GM23248 (cell line): ENCODE data around the gene SCGN. TPM values are rescaled to one million over a fixed set of nuclear protein-coding genes. Genes with fewer than 3 reads are reported as not detected.

Source experiments
- DNase-seq: peaks from one replicate; pipeline ENCODE4 v3.0.0-alpha.2; 2015
- H2AFZ ChIP-seq: fragments of 200-600 bp; sonication (generic); 2 replicates; pipeline ENCODE4 v1.6.1; 2016; ENCODE audit warnings: antibody characterized with exemption
- H3F3A ChIP-seq: fragments of 200-600 bp; sonication (generic); 2 replicates; pipeline ENCODE4 v1.6.1; 2016; ENCODE audit warnings: mild to moderate bottlenecking, antibody characterized with exemption, mixed run types; ENCODE audit not compliant: insufficient read depth
- H3K27ac ChIP-seq: fragments of 200-600 bp; sonication (generic); 2 replicates; pipeline ENCODE4 v1.5.1; 2016; ENCODE audit warnings: mild to moderate bottlenecking
- H3K27me3 ChIP-seq: fragments of 200-600 bp; sonication (generic); replicated peaks from 2 replicates; pipeline ENCODE4 v1.6.1; 2016; ENCODE audit warnings: mild to moderate bottlenecking; ENCODE audit not compliant: insufficient read depth
- H3K36me3 ChIP-seq: fragments of 200-600 bp; sonication (generic); 2 replicates; pipeline ENCODE4 v1.6.1; 2016; ENCODE audit warnings: low read depth, mild to moderate bottlenecking
- H3K4me1 ChIP-seq: fragments of 200-600 bp; sonication (generic); 2 replicates; pipeline ENCODE4 v1.6.1; 2016; ENCODE audit warnings: mild to moderate bottlenecking; ENCODE audit not compliant: insufficient read depth
- H3K4me2 ChIP-seq: fragments of 200-600 bp; sonication (generic); one replicate; pipeline ENCODE4 v1.6.1; 2016; ENCODE audit warnings: mild to moderate bottlenecking; ENCODE audit not compliant: unreplicated experiment
- H3K4me3 ChIP-seq: fragments of 200-600 bp; sonication (generic); 2 replicates; pipeline ENCODE4 v1.5.1; 2016; ENCODE audit warnings: mild to moderate bottlenecking
- H3K79me2 ChIP-seq: fragments of 200-600 bp; sonication (generic); 2 replicates; pipeline ENCODE4 v1.6.1; 2016; ENCODE audit warnings: mild to moderate bottlenecking; ENCODE audit not compliant: insufficient read depth
- H3K9ac ChIP-seq: fragments of 200-600 bp; sonication (generic); 2 replicates; pipeline ENCODE4 v1.6.1; 2016; ENCODE audit warnings: mild to moderate bottlenecking
- H3K9me2 ChIP-seq: fragments of 200-600 bp; sonication (generic); 2 replicates; pipeline ENCODE4 v1.6.1; 2016; ENCODE audit warnings: mixed run types, mild to moderate bottlenecking, moderate library complexity; ENCODE audit not compliant: insufficient read depth
- H3K9me3 ChIP-seq: fragments of 200-600 bp; sonication (generic); one replicate; pipeline ENCODE4 v1.6.1; 2017; ENCODE audit warnings: low read depth
- H4K20me1 ChIP-seq: fragments of 200-600 bp; sonication (generic); 2 replicates; pipeline ENCODE4 v1.6.0; 2016; ENCODE audit not compliant: insufficient read depth
- EZH2 ChIP-seq: fragments of 200-600 bp; sonication (generic); IDR thresholded peaks from 2 replicates; pipeline ENCODE4 v1.6.1; 2018; ENCODE audit warnings: antibody characterized with exemption, mild to moderate bottlenecking; ENCODE audit not compliant: insufficient read depth, poor library complexity, severe bottlenecking
- EZH2phosphoT487 ChIP-seq: fragments of 200-600 bp; sonication (generic); IDR thresholded peaks from 2 replicates; pipeline ENCODE4 v1.6.1; 2018; ENCODE audit warnings: antibody characterized with exemption, moderate library complexity, mild to moderate bottlenecking, low read depth; ENCODE audit not compliant: insufficient read depth
- WGBS, 2 experiments: methylation state at CpG; one replicate each; pipeline ENCODE4 v1.1.6; 2015 to 2017; ENCODE audit warnings: low lambda C conversion rate in 2 of 2, low coverage in 1 of 2; ENCODE audit errors: missing lambda C conversion rate in 2 of 2; 5-methylcytosine and 5-hydroxymethylcytosine counted together
- in situ Hi-C: fragments of 300-500 bp; cut with MboI; formaldehyde crosslinking; loops from 2 replicates; pipeline ENCODE4 v1.15.0; 2020
- polyA plus RNA-seq: library from polyadenylated mRNA; unstranded; fragments of >200 nt; fragmentation: Nextera tagmentation; extraction: Ambion mirVana; gene quantifications from 2 replicates; pipeline ENCODE4 v1.2.1, GENCODE V29; 2016
- total RNA-seq: library from RNA; depleted of rRNA; stranded (reverse); fragments of >200 nt; shearing (Covaris generic); gene quantifications from 2 replicates; pipeline ENCODE4 v1.2.3, GENCODE V29; 2014

Gene SCGN
- total and polyA plus RNA-seq, 2 experiments from 2014 or later, result not detected

DNA sequence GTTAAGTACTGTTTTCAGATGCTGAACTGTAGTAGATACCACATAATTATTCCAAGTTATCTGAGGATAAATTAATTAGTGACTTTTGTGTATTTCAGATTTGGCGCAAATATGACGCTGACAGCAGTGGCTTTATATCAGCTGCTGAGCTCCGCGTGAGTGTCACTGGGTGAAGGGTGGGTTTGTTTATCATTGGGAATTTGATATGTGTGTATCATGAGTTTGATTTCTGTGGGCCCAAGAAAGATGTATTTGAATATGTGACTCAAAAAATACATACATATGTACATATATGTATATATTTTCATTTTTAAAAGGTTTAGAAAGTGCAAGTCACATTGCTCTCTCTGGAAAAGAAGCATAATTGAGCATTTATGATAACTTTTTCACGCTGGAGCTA, 17.4 kb downstream of the SCGN start:
- in situ Hi-C loops, result no loop called here
- H3K9me3 ChIP-seq, result no peaks in the 10 kb centered on the region
- no peak overlapping the region for H2AFZ ChIP-seq
- 69 to 70% methylated on average over 5 of the region's 5 CpGs for WGBS, 2 experiments
- no peaks in the 10 kb centered on the region for H3K79me2 ChIP-seq
- no peak overlapping the region for H3K4me3 ChIP-seq
- H3K9ac ChIP-seq, result no peak overlapping the region
- peaks cover 2% of the 10 kb centered on the region; the same call in 1 of the 2 replicates for H3K27me3 ChIP-seq
- TF ChIP-seq EZH2phosphoT487 (no peak), EZH2 (no peak)
- H3K36me3 ChIP-seq, result no peaks in the 10 kb centered on the region
- no peaks in the 10 kb centered on the region for H3K4me1 ChIP-seq
- H4K20me1 ChIP-seq, result no peaks in the 10 kb centered on the region
- no peak overlapping the region for H3K27ac ChIP-seq
- H3K9me2 ChIP-seq, result no peaks in the 10 kb centered on the region
- no peak overlapping the region for H3K4me2 ChIP-seq
- H3F3A ChIP-seq, result no peaks in the 10 kb centered on the region
- no peak for DNase-seq

DNA sequence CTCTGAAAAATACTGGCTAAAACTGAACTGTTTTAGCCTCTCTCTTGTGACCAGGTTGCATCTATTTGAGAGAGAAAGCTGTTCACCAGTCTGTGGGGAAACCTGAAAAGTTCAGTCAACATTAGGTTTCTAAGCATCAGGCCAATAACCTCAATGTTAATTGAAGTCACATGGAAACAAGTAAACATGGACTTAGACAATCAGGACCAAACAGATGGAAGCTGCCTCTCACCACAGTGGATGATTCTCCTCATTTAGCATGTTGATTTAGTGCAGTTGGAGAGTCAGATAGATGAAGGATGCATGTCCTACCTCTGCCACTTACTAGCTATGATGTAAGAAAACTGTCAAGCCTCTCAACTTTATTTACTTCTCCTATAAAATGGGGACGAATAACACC, 18.2 kb downstream of the SCGN start:
- no peaks in the 10 kb centered on the region for H4K20me1 ChIP-seq
- TF ChIP-seq EZH2phosphoT487 (no peak), EZH2 (no peak)
- in situ Hi-C loops, result no loop called here
- no peak for DNase-seq
- no peak overlapping the region for H3K4me2 ChIP-seq
- no peak overlapping the region for H3K9ac ChIP-seq
- H3K27me3 ChIP-seq, result peaks cover 2% of the 10 kb centered on the region; the same call in 1 of the 2 replicates
- H3K79me2 ChIP-seq, result no peaks in the 10 kb centered on the region
- no peak overlapping the region for H2AFZ ChIP-seq
- WGBS, 2 experiments, result 5 to 9% methylated on average over 1 of the region's 1 CpG
- H3K27ac ChIP-seq, result no peak overlapping the region
- H3K36me3 ChIP-seq, result no peaks in the 10 kb centered on the region
- no peaks in the 10 kb centered on the region for H3K4me1 ChIP-seq
- H3K9me3 ChIP-seq, result no peaks in the 10 kb centered on the region
- H3F3A ChIP-seq, result no peaks in the 10 kb centered on the region
- no peak overlapping the region for H3K4me3 ChIP-seq
- no peaks in the 10 kb centered on the region for H3K9me2 ChIP-seq

DNA sequence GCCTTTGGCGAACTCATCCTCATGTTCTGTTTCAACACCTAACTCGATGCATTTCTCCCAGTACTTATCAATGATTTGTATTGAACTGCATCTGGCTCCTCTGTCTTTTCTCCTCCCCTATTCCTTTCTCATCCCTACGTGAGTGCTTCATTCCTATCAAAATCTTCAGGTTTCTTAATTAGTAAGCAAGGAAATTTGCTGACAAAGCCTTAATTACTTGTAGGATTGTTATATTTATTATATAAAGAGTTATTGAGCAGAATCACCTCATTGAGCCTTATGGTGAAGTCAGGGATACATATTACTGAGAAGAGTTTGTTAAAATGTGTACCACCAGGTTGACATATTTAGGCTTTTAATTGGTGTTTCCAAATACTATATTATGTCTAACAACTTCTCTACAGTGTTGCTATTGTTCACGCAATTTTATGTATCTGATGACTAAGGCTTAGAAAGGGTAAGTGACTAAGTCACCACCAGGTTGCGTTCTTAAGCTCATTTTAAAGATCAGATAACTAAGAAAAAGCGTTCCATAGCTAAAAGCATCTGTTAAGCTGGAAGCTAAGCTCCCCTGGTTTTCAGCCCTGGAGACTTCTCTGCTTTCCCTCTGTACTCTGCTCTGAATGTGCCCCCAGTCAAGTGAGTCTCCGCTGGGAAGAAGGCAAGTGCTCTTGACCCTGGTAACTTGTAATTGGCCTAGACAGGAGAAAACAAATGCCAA, 18.9 kb downstream of the SCGN start:
- Histone ChIP-seq H3K27ac (no peak overlapping the region), H2AFZ (no peak overlapping the region), H3K9me3 (no peaks in the 10 kb centered on the region), H3K4me1 (no peaks in the 10 kb centered on the region), H3K27me3 (peaks cover 2% of the 10 kb centered on the region; the same call in 1 of the 2 replicates), H3K36me3 (no peaks in the 10 kb centered on the region), H3K4me3 (no peak overlapping the region), H3F3A (no peaks in the 10 kb centered on the region), H3K9me2 (no peaks in the 10 kb centered on the region), H3K4me2 (no peak overlapping the region), H4K20me1 (no peaks in the 10 kb centered on the region), H3K79me2 (no peaks in the 10 kb centered on the region), H3K9ac (no peak overlapping the region)
- in situ Hi-C loops, result no loop called here
- TF ChIP-seq EZH2, result no peak
- no peak for TF ChIP-seq EZH2phosphoT487
- 55% methylated on average over 7 of the region's 7 CpGs for WGBS, 2 experiments
- DNase-seq, result peak; percentile 7

DNA sequence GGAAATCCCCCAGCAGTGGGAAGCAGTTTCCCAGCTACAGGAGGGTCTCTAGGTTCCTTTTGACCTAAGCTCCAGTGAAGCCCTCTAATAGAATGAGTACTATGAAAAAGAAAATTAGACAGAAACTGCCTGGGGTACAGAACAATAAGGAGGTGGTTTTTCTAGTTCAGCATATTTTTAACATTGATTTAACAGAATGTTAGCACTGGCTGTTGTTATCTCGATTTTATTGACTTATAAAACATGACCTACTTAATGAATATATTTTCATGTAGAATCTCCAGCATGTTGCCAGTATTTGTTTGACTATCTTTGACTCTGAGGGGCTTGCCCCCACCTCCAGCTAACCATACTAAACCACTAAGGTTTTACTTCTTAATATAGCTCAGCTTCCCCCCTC, 19.6 kb downstream of the SCGN start:
- H3K4me3 ChIP-seq, result no peak overlapping the region
- DNase-seq, result no peak
- no peaks in the 10 kb centered on the region for H3K9me3 ChIP-seq
- in situ Hi-C loops, result no loop called here
- no peak overlapping the region for H3K9ac ChIP-seq
- H4K20me1 ChIP-seq, result no peaks in the 10 kb centered on the region
- no peaks in the 10 kb centered on the region for H3K36me3 ChIP-seq
- 0 to 3% methylated on average over 1 of the region's 1 CpG for WGBS, 2 experiments
- H3K27me3 ChIP-seq, result peaks cover 2% of the 10 kb centered on the region; the same call in 1 of the 2 replicates
- H3K4me2 ChIP-seq, result no peak overlapping the region
- H3K9me2 ChIP-seq, result no peaks in the 10 kb centered on the region
- no peaks in the 10 kb centered on the region for H3K4me1 ChIP-seq
- no peaks in the 10 kb centered on the region for H3K79me2 ChIP-seq
- H3K27ac ChIP-seq, result no peak overlapping the region
- H3F3A ChIP-seq, result no peaks in the 10 kb centered on the region
- H2AFZ ChIP-seq, result no peak overlapping the region
- TF ChIP-seq EZH2 (no peak), EZH2phosphoT487 (no peak)
